HG02798 (cell line): ENCODE results near the gene ANXA5.

Experiments
- ATAC-seq: cut with Tn5 transposase; IDR thresholded peaks from one replicate; pipeline ENCODE4 v1.9.1; 2021; ENCODE audit warnings: mild to moderate bottlenecking; ENCODE audit not compliant: unreplicated experiment, poor library complexity

The ANXA5 gene

GRCh38 chr4:121712783-121713182, 16.0 kb upstream of the ANXA5 start:
- ATAC-seq: no peak

DNA sequence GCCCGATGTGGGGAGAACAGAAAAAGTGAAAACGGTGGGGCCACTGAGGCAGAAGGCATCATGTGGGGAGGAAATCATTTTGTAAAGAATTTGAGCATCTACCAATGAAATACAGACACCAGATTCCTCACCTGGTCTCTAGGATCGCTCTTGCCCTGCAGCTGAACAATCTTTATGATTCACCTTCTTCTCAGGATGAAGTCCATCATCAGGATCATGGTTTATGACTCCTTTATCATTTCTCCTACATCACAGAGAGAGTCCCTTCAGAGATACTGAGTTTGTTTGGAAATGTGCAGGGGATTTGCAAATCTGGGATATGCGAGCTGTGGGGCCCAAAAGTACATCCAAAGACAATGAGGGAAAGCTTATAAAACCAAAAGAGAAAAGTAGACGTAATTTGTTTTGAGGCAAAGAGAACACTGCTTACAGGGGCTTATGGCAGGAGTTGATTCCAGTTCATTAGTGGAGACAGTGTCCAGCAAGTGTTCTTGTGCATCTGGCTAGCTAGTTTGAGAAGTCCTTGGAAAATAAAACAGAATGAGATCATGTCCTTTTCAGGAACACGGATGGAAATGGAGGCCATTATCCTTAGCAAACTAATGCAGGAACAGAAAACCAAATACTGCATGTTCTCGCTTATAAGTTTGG, 15.3 kb upstream of the ANXA5 start:
- ATAC-seq: no peak

DNA sequence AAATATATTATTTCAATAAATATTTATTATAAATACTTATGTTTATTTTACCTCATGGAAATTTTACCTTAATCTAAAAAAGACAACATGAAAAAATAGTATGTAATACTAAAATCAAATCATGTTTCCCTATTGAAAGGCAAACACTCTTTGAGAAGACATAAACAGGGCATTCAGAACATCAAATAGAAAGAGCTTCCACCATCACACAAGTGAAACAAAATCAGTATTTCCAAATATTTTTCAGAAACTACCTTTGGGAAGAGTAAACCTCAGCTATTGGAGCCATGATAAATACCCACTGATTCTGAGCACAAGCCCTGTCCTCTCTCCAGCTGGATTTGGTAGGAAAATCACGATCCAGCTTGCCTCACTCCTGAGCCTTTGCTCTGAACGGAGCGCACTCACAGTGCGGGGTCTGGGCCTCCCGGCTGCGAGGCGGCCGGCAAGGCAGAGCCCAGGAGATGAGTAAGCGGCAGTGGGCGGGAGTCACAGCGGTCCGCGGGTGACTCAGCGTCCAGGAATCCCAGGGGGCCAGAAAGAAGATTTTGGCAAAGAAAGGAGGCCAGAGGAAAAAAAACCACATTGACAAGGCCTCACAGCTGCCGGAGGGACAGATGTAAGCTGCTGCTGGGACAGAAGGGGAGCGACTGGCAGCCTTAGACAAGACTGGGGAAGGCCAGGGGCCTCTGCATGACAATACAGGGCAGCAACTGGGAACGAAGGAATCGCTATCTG, 14.7 kb upstream of the ANXA5 start:
- peak; percentile 96 for ATAC-seq

DNA sequence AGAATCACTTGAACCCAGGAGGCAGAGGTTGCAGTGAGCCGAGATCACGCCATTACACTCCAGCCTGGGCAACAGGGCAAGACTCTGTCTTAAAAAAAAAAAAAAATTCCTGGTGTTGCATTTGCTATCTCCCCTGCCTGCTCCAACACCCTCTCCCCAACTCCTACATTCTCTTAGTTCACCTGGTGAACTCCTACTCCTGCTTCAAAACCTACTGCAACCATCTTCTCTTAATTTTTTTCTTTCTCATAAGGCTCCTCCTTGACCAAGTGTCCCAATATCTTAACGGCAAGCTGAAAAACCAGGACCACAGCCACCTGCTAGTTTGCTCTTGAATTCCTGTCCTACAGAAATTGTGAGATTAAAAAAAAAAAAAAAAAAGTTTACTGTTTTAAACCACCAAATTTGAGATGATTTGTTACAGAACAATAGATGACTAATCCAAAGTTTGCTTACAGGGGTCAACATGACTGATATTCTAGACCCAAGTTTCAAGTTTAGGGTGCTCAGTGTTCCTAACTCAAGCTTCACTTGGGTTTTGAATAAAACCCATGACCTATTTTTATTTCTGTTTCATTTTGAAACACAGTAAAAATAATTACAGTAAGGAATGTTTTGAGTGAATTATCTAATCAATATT, 13.1 kb upstream of the ANXA5 start:
- ATAC-seq: no peak

DNA sequence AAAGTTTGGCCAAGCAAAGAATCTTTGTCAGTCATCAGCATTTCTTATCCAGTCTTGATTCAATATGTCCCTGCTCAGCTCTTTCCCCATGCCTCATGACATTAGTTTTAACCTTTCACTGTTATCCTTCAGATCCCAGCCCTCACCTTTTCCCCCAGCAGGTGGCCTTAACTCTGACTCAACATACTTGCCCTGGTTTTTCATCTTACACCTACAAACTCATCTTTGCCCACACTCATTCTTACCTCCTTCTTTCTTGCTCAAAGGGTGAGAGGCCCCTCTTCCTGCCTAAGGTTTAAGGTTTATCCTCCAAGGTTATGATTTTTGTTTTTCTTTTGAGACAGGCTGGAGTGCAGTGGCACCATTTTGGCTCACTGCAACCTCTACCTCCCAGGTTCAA, 10.6 kb upstream of the ANXA5 start:
- ATAC-seq: no peak

GRCh38 chr4:121706595-121707021, 9.8 kb upstream of the ANXA5 start:
- peak; percentile 49 for ATAC-seq

DNA sequence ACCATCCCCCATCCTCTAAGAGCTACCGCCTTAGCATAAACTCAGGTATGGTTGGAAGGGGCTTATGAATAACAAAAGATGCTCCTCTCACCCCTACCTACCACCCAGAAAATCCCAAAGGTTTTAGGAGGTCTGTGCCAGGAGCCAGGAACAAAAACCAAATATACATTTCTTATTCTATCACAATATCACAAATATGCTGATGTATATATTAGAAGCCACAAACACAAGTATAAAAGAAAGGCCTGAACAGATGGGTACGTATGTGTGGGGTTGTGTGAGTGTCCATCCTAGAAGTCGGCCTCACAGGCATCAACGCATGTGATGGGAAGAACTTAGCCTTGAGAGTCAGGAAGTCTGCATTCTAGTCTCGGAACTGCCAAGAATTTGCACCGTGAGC, 8.7 kb upstream of the ANXA5 start:
- ATAC-seq: no peak

DNA sequence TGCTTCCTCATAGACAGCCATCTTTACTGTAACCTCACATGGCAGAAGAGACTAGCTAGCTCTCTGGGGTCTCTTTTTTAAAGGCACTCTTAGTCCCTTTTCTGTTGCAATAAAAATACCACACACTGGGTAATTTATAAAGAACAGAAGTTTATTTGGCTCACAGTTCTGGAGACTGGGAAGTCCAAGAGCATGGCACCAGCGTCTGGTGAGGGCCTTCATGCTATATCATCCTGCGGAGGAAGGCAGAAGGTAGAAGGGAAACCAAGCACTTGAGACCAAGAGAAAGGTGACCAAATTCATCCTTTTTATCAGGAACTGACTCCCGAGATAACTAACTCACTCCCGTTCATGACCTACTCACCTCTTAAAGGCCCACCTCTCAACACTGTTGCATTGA, 5.4 kb upstream of the ANXA5 start:
- ATAC-seq: no peak

DNA sequence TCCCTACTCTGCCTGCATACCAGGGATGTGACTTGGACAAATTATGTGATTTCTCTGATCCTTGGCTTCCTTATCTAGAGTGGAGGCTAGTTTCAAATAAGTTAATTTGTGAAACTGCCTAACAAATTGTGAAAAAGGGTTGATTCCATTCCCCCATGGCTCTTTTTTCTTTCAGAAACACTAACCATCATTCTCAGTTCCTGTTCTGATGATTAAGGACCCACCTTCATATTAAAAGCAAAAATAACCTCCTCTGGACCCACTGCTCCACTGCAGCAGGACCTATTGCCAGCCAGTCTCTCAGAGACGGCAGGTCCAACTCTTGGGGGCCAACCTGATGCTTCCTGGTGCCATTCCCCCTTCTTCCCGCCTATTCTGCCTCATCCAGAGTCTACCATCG, 4.5 kb upstream of the ANXA5 start:
- ATAC-seq: no peak

- no peak for ATAC-seq
These were observed 1.5 kb upstream of the ANXA5 start for GRCh38 chr4:121698236-121698671.

GRCh38 chr4:121697564-121697963, 784 bp upstream of the ANXA5 start:
- ATAC-seq: peak; percentile 22

DNA sequence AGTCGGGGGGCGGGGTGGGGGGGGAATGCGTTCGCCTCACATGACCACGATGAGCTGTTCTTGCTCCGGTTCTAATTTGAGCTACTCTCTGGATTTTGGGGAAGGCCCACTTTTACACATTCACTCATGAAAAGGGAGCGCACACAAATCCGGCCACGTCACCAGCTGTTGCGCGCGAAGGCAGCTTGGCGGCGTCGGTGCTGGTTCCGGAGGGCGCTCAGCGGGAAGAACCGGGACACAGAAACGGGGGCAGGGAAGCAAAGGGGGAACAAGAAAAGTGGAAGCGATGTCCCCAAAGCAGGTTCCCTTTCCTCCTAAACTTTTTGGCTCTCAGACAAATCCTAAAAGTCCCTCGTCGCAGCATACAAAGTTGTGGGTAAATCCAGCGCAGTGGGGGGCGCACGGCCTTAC, 605 bp downstream of the ANXA5 start:
- ATAC-seq: peak; percentile 25

- ATAC-seq: no peak
These were observed 2.9 kb downstream of the ANXA5 start for GRCh38 chr4:121693886-121694285.

DNA sequence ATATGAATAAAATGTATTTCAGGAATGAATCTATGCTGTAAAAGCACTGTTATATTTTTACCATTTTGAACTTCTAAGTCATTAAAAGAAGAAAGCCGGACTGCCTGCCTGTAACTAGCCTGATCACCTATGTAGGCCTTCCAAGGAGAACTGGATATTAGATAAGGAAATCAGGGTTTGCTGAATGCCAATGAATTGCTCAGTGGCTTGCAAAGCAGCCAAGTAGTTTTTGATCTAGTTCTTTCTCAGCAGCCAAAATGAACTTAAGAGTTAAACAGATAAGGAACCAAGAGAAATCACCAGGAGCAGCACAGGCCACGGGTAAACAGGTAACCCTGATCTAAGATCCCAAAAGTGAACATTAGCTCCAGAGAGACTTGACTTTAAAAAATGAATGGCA, 3.3 kb downstream of the ANXA5 start:
- no peak for ATAC-seq

GRCh38 chr4:121692261-121692660, 4.5 kb downstream of the ANXA5 start:
- ATAC-seq: no peak

GRCh38 chr4:121690001-121690400, 6.8 kb downstream of the ANXA5 start:
- peak; percentile 57 for ATAC-seq

DNA sequence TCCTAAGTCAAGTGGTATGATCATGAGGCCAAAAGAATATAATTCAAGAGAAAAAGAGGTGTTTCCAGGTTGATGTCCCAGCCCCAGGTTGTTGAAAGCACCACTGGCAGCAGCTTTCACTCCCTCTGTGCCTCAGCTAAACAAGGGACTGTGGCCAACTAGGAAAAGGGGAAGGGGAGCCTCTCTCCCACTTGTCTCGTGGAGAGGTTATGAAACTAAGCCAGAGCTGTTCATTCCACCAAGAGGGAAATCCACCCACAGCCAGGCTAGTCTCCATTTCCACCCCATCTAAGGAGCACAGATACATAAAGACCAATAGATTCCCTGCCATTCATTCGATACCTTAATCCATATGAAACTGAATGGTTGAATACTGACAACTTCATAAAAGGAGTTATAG, 8.1 kb downstream of the ANXA5 start:
- ATAC-seq: no peak

- ATAC-seq: no peak
These were observed 8.5 kb downstream of the ANXA5 start for GRCh38 chr4:121688261-121688660.

GRCh38 chr4:121686255-121686654, 10.5 kb downstream of the ANXA5 start:
- ATAC-seq: no peak

DNA sequence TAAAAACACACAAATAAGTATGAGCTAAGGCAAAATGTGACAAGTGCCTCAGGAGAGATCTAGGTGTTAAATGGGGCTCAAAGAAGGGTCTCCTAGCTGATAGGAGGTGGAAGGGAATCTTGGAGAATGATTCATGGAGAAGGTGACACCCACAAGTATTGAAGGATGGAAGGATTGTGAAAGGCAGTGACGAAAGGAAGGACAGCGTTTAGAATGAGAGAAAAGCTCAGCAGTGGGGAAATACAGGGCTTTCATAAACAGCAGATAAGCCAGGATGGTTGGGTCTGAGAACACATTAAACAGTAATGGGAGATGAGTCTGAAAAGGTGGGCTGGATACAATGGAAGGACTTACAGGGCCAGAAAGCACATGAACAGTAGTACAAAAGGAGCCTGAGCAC, 11.5 kb downstream of the ANXA5 start:
- no peak for ATAC-seq

DNA sequence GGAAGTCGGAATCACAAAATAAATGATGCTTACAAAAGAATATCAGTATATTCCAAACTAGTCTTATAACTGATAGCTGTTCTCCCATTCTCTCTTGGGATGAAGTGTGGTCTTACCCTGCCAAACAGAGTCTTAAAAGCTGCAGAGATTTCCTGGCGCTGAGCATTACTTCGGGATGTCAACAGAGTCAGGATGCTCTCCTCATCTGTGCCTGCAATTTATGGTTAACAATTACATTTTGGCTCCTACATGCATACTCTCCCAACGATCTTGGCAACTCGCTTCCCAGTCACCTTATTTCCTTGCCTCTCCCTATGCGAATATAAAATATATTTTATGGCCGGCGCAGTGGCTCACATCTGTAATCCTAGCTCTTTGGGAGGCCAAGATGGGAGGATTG, 12.2 kb downstream of the ANXA5 start:
- no peak for ATAC-seq

DNA sequence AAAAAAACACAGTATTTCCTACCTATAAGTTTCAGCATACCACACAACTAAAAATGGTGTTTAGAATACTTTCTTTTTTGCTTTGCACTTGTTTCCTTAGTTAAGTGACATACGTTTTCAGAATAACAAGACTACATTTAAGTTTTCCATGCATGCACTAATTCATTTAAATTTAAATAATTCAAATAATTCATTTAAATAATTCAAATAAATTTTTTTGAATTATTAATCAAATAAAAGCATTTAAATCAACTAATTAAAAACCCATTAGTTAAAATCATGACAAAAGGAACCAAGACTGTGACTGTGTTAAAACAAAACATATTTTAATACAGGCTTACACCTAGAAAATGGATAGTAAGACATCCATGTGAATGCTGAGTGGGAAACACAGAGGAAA, 12.8 kb downstream of the ANXA5 start:
- no peak for ATAC-seq
